ENCODE data around the gene CEBPZOS. TPM values are rescaled to one million over a fixed set of nuclear protein-coding genes. Genes with fewer than 3 reads are reported as not detected.

CEBPZOS gene
- total and polyA plus RNA-seq, 4 experiments from 2014 or later, result 39.6 to 44.8 (median 41.2) TPM

DNA sequence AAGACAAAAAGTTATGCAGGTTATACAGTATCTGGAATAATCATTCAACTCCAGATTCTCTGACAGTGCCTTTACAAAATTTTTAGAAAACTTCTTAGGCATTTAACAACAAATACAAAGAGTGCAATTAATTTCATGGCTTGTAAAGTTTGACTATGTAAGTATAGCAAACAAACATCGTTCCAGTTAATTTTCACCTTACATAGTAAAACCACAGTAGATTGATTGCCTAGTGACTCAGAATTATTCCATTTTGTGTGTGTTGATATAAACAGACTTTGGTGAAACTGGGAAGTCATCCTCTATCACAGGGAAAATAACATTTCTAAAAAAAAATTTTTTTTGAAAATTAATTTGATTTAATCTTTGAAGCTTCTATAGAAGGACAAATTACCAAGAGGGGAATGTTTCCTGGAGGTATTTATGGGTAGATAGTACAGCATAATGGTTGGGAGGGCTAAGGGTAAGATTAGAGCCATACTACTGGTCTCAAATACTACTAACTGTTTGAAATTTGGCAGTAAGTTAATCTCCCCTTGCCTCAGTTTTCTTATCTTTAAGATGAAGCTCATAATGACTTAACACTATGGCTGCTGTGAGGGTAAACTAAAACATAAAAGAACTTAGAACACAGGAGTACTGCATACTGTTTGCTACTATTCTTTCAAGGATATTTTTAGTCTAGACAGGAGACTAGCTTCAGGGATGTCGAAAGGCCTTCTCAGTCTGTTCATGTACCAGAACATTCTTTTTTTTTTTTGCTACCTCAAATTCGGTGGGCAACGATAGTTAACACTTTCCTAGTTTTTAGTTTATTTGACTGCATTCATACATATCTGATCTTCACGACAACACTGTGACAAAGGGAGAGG is 54.8 kb downstream of the CEBPZOS start:
- Mint-ChIP-seq H3K36me3 (peaks cover 56 to 83% of the 10 kb centered on the region in 2 donors), H3K9me3 (no peaks in the 10 kb centered on the region), H3K27ac (peak overlapping the region in 1 of 7 donors; percentile 34), H3K4me1 (peaks cover 0 to 6% (median 0%) of the 10 kb centered on the region in 4 donors), H3K4me3 (no peak overlapping the region), H3K27me3 (no peaks in the 10 kb centered on the region)
- Histone ChIP-seq H3K9me3 (ENCODE audit: control insufficient read depth in 1 of 2, low read length in 2 of 2) (no peaks in the 10 kb centered on the region), H3K27ac (ENCODE audit: low read depth, low read length) (no peak overlapping the region), H3K4me1 (ENCODE audit: insufficient read depth, low read length) (no peaks in the 10 kb centered on the region), H3K36me3 (ENCODE audit: insufficient read depth, low read length) (peaks cover 50% of the 10 kb centered on the region), H3K27me3 (ENCODE audit: insufficient read depth, low read length) (no peaks in the 10 kb centered on the region), H3K4me3 (ENCODE audit: low read length in 2 of 2) (no peak overlapping the region)
- DNase-seq, result no peak
- intact Hi-C loops (cut with micrococcal nuclease), result no loop called here
- ChIA-PET POLR2A (ENCODE audit: partially characterized antibody) (interaction anchor here (0.7 to 1.0 kb wide), 3 partner anchors 19 to 210 kb away, joined by 3 to 4 read pairs (median 4); partner anchors contain the start of genes CEBPZ and NDUFAF7), CTCF (ENCODE audit: partially characterized antibody) (interaction anchor here (1.5 kb wide), 1 partner anchor 626 kb away, joined by 3 read pairs; no protein-coding TSS in a partner anchor)

Other genes with a start within 250 kb of the CEBPZOS start
- gene STRN, start 230.0 kb upstream of the CEBPZOS start, total RNA-seq, result 10 to 100 TPM; 29.0 to 33.4 TPM
- 10 to 100 TPM in 1 of 2 donors, 1 to 10 TPM in 1; 6.7 to 10.2 TPM for gene STRN, start 230.0 kb upstream of the CEBPZOS start, polyA plus RNA-seq
- 10 to 100 TPM; 52.6 to 55.2 TPM for gene HEATR5B, start 112.1 kb upstream of the CEBPZOS start, total RNA-seq
- gene HEATR5B, start 112.1 kb upstream of the CEBPZOS start, polyA plus RNA-seq, result 10 to 100 TPM in 1 of 2 donors, 1 to 10 TPM in 1; 6.1 to 20.7 TPM
- 10 to 100 TPM; 17.3 to 18.9 TPM for gene GPATCH11, start 112.0 kb upstream of the CEBPZOS start, total RNA-seq
- gene GPATCH11, start 112.0 kb upstream of the CEBPZOS start, polyA plus RNA-seq, result 1 to 10 TPM; 9.2 to 9.9 TPM
- 10 to 100 TPM; 28.8 to 31.6 TPM for gene EIF2AK2, start 39.5 kb upstream of the CEBPZOS start, total RNA-seq
- gene EIF2AK2, start 39.5 kb upstream of the CEBPZOS start, polyA plus RNA-seq, result 10 to 100 TPM; 14.6 to 44.1 TPM
- not detected for gene SULT6B1, start 7.8 kb upstream of the CEBPZOS start, total RNA-seq
- not detected for gene SULT6B1, start 7.8 kb upstream of the CEBPZOS start, polyA plus RNA-seq
- gene CEBPZ, start 35.1 kb downstream of the CEBPZOS start, total RNA-seq, result 10 to 100 TPM; 68.5 to 70.9 TPM
- 10 to 100 TPM; 28.3 to 43.5 TPM for gene CEBPZ, start 35.1 kb downstream of the CEBPZOS start, polyA plus RNA-seq
- 10 to 100 TPM; 36.8 to 37.9 TPM for gene NDUFAF7, start 35.2 kb downstream of the CEBPZOS start, total RNA-seq
- gene NDUFAF7, start 35.2 kb downstream of the CEBPZOS start, polyA plus RNA-seq, result 10 to 100 TPM in 1 of 2 donors, 1 to 10 TPM in 1; 7.4 to 10.1 TPM
- gene PRKD3, start 128.3 kb downstream of the CEBPZOS start, total RNA-seq, result 10 to 100 TPM; 34.6 to 37.7 TPM
- gene PRKD3, start 128.3 kb downstream of the CEBPZOS start, polyA plus RNA-seq, result 10 to 100 TPM; 20.4 to 22.5 TPM
- gene QPCT, start 148.1 kb downstream of the CEBPZOS start, total RNA-seq, result 1 to 10 TPM; 1.2 to 1.4 TPM
- 1 to 10 TPM in 1 of 2 donors, under 1 TPM in 1; 0.23 to 1.3 TPM for gene QPCT, start 148.1 kb downstream of the CEBPZOS start, polyA plus RNA-seq

Data from CD4-positive, alpha-beta memory T cell (primary cell).